HFF-Myc (cell line): ENCODE results near the gene STK32C.

ENCODE experiments used
- DNase-seq: peaks from one replicate; pipeline ENCODE4 v3.0.0-alpha.2; 2011; ENCODE audit warnings: low read depth; ENCODE audit errors: extremely low read depth
- H3K4me3 ChIP-seq: replicated peaks from 2 replicates; pipeline ENCODE4 v1.5.1; 2011; ENCODE audit warnings: low read depth, mild to moderate bottlenecking, control low read depth, low read length
- TF ChIP-seq, protein P1 (sequence below): IDR thresholded peaks from 2 replicates; pipeline ENCODE4 v1.5.1; 2012; ENCODE audit warnings: mild to moderate bottlenecking, low read depth, low read length, control low read depth; ENCODE audit errors: missing control alignments

The STK32C gene

DNA sequence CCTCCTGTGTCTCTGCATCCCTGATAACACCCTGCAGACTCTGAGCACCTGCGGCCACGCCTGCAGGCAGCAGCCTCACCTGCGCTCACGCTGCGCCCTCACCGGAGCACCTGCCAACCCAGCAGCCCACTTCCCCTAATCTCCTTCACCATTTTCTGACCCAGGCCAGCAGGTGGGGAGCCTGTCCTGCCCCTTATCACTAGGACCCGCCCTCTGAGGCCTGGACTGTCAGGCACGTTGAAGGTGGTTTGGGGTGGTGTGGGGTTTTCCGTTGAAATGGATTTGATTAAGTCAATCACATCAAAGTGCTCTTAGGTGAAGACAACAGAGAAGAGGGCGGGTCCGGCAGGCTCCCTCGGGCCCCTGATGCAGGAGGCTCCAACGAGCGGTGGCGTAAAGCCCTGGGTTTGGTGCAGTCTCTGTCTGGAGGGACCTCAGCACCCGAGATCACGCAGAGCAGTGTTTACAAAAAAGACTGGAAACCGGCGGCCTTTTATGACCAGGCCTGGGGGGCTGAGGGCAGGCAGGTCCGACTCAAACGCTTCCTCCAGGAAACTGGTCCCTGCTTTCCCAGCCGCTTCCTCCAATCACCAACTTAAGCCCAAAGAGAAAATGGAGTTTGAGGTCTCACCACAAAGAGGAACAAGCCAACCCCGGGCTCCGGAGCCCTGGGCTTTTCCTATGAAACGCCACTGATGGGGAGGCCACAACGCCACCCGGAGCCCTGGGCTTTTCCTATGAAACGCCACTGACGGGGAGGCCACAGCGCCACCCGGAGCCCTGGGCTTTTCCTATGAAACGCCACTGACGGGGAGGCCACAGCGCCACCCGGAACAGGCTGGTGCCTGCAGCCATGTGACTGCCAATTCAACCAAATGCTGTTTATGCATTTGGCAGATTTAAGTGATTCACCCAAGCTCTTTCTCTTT is 75.5 kb downstream of the STK32C start:
- H3K4me3 ChIP-seq, result no peak overlapping the region
- TF ChIP-seq, protein P1, sequence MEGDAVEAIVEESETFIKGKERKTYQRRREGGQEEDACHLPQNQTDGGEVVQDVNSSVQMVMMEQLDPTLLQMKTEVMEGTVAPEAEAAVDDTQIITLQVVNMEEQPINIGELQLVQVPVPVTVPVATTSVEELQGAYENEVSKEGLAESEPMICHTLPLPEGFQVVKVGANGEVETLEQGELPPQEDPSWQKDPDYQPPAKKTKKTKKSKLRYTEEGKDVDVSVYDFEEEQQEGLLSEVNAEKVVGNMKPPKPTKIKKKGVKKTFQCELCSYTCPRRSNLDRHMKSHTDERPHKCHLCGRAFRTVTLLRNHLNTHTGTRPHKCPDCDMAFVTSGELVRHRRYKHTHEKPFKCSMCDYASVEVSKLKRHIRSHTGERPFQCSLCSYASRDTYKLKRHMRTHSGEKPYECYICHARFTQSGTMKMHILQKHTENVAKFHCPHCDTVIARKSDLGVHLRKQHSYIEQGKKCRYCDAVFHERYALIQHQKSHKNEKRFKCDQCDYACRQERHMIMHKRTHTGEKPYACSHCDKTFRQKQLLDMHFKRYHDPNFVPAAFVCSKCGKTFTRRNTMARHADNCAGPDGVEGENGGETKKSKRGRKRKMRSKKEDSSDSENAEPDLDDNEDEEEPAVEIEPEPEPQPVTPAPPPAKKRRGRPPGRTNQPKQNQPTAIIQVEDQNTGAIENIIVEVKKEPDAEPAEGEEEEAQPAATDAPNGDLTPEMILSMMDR, result no peak
- DNase-seq, result no peak

DNA sequence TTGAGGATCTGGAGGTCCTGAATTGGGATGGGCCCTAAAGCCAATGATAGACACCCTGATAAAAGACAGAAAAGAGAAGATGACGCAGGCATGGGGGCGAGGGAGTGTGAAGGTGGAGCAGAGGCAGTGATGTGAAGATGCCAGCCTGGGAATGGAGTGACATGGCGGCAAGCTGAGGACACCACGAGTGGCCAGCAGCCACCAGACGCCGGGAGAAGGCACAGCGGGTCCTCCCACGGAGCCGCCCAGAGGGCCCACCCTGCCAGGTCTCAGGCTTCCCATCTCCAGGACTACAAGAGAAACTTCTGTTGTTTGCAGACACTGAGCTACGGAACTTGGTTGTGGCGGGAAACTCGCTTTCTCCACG is 76.1 kb downstream of the STK32C start:
- no peak overlapping the region for H3K4me3 ChIP-seq
- DNase-seq, result no peak
- TF ChIP-seq, protein P1, result no peak

DNA sequence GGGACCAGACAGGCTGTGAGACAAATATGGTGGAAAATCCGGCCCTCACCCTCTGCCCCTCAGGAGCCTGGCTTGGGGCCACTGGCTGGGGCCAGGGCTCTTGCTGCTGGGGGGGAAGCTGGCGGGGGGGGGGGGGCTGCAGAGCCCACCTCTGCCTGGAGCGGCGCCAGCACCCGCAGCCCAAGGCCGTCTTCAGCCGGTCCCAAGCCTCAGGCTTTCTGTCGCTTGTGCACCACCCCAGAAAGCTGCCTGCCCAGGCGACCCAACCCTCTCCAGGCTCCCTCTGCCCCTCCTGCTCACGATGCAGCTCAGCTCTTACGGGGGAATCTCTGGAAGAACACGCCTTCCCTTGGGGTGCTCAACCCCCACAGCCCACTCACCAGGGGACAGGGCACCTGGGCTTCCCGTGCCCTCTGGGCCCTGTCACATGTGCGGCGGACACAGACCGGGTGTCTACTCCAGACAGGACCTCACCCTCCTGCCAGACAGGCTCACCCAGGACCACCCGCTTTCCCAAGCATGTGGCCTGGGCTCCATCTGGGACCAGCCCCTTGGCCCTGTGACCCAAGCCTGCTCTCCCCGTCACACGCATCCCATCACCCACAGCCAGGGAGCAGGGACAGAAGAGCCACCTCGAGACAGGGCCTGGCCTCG is 77.1 kb downstream of the STK32C start:
- DNase-seq, result no peak
- no peak overlapping the region for H3K4me3 ChIP-seq
- TF ChIP-seq, protein P1, result no peak

DNA sequence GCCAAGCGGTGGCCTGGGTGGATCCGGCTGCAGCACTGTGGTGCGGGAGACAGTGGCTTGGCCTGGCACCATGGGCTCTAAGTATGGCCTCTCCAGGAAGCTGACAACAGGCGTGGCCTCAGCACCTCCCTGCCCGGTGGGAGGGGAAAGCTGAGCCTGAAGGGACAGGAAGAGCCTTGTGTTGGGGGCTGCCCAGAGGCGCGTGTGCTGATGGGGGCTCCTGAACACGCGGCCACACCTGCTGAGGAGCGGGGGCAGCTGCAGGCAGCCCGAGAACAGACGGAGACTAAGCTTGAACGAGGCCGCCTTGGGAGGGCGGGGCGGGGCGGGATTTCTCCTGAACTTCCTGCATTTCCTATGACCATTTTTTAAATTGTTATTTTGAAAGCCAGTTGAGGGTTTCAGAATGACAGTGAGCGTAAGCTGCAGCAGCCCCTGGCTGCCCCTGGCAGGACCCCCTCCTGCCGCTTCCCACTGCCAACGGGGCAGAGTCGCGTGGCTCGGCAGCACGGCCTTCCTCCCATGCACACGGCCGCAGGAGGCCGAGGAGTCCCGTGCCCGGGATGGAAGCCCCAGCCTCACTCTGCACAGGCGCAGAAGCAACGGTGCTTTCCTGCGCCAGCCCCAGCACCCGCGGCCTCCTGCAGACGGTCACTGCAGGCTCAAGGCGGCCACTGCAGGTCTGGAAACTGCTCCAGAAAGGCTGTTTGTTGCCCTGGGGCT is 77.8 kb downstream of the STK32C start:
- TF ChIP-seq, protein P1, result no peak
- no peak overlapping the region for H3K4me3 ChIP-seq
- no peak for DNase-seq

DNA sequence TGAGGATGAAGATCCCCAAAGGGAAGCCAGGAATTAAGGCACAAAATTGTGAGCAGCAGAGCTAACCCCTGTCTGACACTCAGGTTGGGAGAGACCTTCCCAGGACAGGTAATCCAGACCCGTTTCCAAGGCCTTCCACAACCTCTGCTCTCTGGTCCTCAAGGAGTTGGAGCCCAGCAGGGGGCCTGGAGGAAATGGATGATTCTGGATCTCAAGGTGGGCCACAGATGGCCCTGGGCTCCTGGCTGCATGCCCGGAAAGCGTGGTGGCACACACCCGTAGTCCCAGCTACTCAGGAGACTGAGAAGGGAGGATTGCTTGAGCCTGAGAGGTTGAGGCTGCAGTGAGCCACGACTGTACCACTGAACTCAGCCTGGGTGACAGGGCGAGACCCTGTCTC is 78.7 kb downstream of the STK32C start:
- DNase-seq, result no peak
- no peak overlapping the region for H3K4me3 ChIP-seq
- TF ChIP-seq, protein P1, result no peak

DNA sequence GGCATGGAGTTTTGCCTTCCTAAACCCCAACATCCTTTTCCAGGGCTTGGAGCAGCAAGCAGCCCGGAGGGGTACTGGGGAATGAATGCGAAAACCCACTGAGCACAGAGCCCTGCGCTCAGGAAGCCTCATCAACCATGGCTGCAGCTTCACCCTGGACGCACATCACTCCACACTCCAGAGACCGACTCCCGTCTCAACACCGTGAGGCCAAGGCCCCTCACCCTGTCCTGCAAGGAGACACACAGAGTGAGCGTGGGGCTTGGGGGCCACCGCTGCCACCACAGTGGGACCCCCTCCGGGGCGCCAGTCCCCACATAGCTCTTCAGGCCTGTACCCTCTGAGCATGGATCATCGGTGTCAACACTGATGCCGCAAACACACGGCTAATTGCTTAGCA is 79.1 kb downstream of the STK32C start:
- TF ChIP-seq, protein P1, result no peak
- no peak for DNase-seq
- no peak overlapping the region for H3K4me3 ChIP-seq
